Measurements from ENCODE around the gene TWIST2. TPM values are rescaled to one million over a fixed set of nuclear protein-coding genes. Genes with fewer than 3 reads are reported as not detected.

Gene TWIST2
- total RNA-seq, 2 donors from 2014 or later: 7.5 to 40.5 TPM

DNA sequence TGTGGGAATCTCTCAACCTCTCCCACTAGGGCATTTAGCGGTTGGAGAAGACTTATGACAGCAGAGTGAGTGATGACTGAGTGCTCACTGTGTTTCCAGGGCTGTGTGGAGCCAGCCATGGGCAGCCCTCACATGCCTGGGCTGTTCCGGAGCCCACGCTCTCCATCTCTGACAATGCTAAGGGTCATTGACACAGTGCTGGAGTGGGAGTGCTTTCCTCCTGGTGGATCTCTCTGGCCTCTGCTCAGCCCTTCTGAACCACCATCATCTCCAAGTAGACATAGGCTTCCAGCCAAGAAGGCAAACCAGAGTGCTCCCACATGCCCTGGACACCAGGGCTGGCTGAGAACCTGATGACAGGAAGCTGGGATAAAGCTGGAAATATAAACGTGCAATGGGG is 33.1 kb upstream of the TWIST2 start:
- no peaks in the 10 kb centered on the region for H3K27me3 ChIP-seq
- no peak overlapping the region for H3K4me3 ChIP-seq
- no peaks in the 10 kb centered on the region for H3K4me1 ChIP-seq
- DNase-seq (no peak), ATAC-seq (no peak)
- H3K27ac ChIP-seq: no peak overlapping the region
- H3K9me3 ChIP-seq: no peaks in the 10 kb centered on the region
- intact Hi-C loops (cut with DNase I): no loop called here
- H3K36me3 ChIP-seq (replicated peaks in 1 of 2; ENCODE audit: insufficient read depth in 1 of 2, low read depth in 2 of 2): no peaks in the 10 kb centered on the region
- WGBS, 2 donors: 69 to 79% methylated on average over 4 of the region's 4 CpGs
- TF ChIP-seq, protein P1, sequence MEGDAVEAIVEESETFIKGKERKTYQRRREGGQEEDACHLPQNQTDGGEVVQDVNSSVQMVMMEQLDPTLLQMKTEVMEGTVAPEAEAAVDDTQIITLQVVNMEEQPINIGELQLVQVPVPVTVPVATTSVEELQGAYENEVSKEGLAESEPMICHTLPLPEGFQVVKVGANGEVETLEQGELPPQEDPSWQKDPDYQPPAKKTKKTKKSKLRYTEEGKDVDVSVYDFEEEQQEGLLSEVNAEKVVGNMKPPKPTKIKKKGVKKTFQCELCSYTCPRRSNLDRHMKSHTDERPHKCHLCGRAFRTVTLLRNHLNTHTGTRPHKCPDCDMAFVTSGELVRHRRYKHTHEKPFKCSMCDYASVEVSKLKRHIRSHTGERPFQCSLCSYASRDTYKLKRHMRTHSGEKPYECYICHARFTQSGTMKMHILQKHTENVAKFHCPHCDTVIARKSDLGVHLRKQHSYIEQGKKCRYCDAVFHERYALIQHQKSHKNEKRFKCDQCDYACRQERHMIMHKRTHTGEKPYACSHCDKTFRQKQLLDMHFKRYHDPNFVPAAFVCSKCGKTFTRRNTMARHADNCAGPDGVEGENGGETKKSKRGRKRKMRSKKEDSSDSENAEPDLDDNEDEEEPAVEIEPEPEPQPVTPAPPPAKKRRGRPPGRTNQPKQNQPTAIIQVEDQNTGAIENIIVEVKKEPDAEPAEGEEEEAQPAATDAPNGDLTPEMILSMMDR (IDR thresholded peaks at IDR 0.05): no peak
- TF ChIP-seq POLR2A (IDR thresholded peaks at IDR 0.05): no peak

DNA sequence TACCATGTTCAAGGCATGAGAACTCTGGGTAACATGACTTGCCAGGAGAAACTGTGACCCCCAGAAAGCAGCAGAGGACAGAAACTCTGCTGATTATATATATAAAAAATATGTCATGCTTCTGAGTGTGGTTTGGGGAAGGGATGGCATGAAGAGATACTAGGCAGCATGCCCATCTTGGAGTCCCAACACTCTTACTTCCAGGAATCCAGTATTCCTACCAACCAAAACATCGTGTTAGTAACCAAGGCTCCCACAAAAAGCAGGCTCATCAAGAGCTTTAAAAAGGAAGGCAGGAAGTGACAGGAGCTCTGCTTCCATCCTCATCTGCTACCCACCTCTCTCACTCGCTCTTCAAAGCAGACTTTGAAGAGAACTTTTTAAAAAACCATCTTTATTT is 31.6 kb upstream of the TWIST2 start:
- Histone ChIP-seq H3K27ac (no peak overlapping the region), H3K4me3 (no peak overlapping the region), H3K36me3 (replicated peaks in 1 of 2; ENCODE audit: insufficient read depth in 1 of 2, low read depth in 2 of 2) (no peaks in the 10 kb centered on the region), H3K4me1 (no peaks in the 10 kb centered on the region), H3K9me3 (no peaks in the 10 kb centered on the region), H3K27me3 (no peaks in the 10 kb centered on the region)
- TF ChIP-seq, protein P1 (IDR thresholded peaks at IDR 0.05): no peak
- TF ChIP-seq POLR2A (IDR thresholded peaks at IDR 0.05): no peak
- WGBS, 2 donors: 47 to 48% methylated on average over 2 of the region's 2 CpGs
- ATAC-seq (no peak), DNase-seq (no peak)
- intact Hi-C loops (cut with DNase I): no loop called here

DNA sequence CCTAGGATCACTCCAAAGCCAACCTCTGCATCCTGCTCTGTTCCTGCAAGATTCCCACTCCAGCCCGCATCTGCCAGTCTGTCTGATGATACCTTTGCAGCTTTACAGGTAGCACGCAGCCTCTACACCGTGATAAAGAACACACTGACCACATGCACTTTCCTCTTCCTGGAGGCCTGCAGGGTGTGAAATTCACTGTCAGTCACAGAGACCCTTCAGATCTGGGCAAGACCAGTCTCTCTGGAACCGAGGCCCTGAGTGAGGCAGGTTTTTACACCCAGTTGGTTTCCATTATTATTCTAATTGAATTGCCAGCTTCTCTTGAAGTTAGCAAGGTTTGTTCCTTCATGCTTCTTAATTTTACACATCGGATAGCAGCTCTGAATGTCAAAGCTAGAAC is 30.5 kb upstream of the TWIST2 start:
- Histone ChIP-seq H3K27ac (no peak overlapping the region), H3K4me3 (no peak overlapping the region), H3K9me3 (no peaks in the 10 kb centered on the region), H3K36me3 (replicated peaks in 1 of 2; ENCODE audit: insufficient read depth in 1 of 2, low read depth in 2 of 2) (no peaks in the 10 kb centered on the region), H3K27me3 (no peaks in the 10 kb centered on the region), H3K4me1 (no peaks in the 10 kb centered on the region)
- ATAC-seq (no peak), DNase-seq (no peak)
- WGBS, 2 donors: 25 to 28% methylated on average over 5 of the region's 5 CpGs
- TF ChIP-seq, protein P1 (IDR thresholded peaks at IDR 0.05): no peak
- no peak for TF ChIP-seq POLR2A (IDR thresholded peaks at IDR 0.05)
- intact Hi-C loops (cut with DNase I): no loop called here

DNA sequence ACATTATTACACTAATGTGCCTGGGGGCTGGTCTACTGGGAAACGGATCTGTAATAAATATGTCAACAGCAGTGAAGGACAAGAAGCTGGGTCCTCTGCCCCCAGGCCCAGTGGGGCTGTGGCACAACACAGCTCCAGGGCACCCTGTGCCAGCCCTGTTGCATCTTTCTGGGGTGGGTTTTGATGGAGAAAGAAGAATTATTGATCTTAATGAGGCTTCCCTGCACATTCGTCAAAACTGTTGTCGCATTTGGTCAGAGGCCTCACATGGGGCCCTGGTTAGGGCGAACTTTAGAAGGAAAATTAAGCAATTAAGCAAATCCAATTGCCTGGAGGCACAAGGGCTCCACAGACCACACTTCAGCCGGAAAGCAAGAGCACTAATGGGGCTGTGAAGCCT is 30.0 kb upstream of the TWIST2 start:
- Histone ChIP-seq H3K9me3 (no peaks in the 10 kb centered on the region), H3K4me3 (no peak overlapping the region), H3K27ac (no peak overlapping the region), H3K36me3 (replicated peaks in 1 of 2; ENCODE audit: insufficient read depth in 1 of 2, low read depth in 2 of 2) (no peaks in the 10 kb centered on the region), H3K4me1 (no peaks in the 10 kb centered on the region), H3K27me3 (no peaks in the 10 kb centered on the region)
- WGBS, 2 donors: 34 to 40% methylated on average over 5 of the region's 5 CpGs
- DNase-seq (no peak), ATAC-seq (no peak)
- TF ChIP-seq, protein P1 (IDR thresholded peaks at IDR 0.05): no peak
- no peak for TF ChIP-seq POLR2A (IDR thresholded peaks at IDR 0.05)
- intact Hi-C loops (cut with DNase I): no loop called here

DNA sequence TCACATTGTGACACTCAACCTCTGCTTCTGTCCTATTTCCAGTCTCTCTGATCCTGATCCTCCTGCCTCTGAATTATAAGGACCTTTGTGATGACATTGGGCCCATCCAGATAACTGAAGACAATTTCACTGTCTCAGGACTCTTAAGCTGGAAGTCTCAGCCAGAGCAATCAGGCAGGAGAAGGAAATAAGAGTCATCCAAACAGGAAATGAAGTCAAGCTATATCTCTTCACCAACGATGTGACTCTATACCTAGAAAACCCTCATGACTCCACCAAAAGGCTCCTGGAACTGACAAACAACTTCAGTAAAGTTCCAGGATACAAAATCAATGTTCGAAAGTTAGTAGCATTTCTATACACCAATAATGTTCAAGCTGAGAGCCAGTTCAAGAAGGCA is 29.3 kb upstream of the TWIST2 start:
- ATAC-seq (no peak), DNase-seq (no peak)
- WGBS, 2 donors: 39 to 53% methylated on average over 2 of the region's 2 CpGs
- no peak for TF ChIP-seq POLR2A (IDR thresholded peaks at IDR 0.05)
- TF ChIP-seq, protein P1 (IDR thresholded peaks at IDR 0.05): no peak
- H3K9me3 ChIP-seq: no peaks in the 10 kb centered on the region
- intact Hi-C loops (cut with DNase I): no loop called here
- H3K36me3 ChIP-seq (replicated peaks in 1 of 2; ENCODE audit: insufficient read depth in 1 of 2, low read depth in 2 of 2): no peaks in the 10 kb centered on the region
- no peak overlapping the region for H3K27ac ChIP-seq
- no peak overlapping the region for H3K4me3 ChIP-seq
- H3K4me1 ChIP-seq: no peaks in the 10 kb centered on the region
- H3K27me3 ChIP-seq: no peaks in the 10 kb centered on the region
